Glomerular visceral epithelial cell (primary cell): ENCODE results near the gene ADM5.

Source experiments
- DNase-seq: peaks from one replicate; pipeline ENCODE4 v3.0.0-alpha.2; 2016; ENCODE audit errors: extremely low spot score

The ADM5 gene, protein sequence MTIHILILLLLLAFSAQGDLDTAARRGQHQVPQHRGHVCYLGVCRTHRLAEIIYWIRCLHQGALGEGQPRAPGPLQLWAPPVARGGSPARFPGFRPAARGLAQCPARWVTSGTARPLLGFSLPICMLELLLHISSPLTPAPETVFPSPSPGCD

DNA sequence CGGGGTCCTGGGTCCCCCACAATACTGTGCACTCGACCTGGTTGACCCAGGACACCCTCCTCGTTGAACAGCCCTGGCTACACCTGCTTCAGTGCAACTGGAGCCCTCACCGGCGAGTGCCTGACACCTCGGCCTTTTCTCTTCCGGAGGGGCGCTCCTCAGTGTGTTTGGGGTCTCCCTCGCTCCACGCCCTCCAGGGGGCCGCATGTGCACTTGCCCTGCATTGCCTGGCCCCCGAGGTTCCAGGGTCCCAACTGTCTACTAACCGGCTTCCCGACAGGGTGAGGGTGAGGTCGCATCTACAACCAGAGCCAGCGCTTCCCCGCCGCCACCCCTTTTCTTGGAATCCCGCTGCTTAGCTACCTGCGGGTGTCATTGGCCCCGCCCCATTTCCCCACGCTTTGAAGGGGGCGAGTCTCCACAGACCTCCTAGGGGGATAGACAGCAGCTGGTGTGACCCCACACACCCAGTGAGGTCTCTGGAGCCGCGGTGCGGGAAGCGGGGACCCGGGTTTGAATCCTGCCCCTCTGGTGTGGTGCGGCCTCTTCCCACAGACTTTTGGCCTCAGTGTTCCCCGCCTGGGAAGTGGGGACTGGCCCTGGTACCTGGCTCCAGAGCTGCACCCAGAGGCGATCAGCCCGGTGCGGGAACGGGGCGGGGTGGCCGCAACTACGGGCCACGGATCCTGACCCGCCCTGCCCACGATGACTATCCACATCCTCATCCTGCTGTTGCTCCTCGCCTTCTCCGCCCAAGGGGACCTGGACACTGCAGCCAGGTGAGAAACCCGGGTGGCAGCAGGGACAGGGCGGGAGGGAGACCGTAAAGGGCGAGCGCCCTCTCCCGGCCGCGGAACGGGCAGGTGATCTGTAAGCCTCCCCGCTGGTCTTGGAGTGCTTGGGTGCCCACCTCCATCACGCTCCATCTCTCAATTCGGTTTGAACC, at the start of gene ADM5:
TSS of gene ADM5 (plus strand) at position 462 of the 946 bp plus-strand sequence. CDS start at position 706, 244 bp downstream.
- DNase-seq, result no peak

DNA sequence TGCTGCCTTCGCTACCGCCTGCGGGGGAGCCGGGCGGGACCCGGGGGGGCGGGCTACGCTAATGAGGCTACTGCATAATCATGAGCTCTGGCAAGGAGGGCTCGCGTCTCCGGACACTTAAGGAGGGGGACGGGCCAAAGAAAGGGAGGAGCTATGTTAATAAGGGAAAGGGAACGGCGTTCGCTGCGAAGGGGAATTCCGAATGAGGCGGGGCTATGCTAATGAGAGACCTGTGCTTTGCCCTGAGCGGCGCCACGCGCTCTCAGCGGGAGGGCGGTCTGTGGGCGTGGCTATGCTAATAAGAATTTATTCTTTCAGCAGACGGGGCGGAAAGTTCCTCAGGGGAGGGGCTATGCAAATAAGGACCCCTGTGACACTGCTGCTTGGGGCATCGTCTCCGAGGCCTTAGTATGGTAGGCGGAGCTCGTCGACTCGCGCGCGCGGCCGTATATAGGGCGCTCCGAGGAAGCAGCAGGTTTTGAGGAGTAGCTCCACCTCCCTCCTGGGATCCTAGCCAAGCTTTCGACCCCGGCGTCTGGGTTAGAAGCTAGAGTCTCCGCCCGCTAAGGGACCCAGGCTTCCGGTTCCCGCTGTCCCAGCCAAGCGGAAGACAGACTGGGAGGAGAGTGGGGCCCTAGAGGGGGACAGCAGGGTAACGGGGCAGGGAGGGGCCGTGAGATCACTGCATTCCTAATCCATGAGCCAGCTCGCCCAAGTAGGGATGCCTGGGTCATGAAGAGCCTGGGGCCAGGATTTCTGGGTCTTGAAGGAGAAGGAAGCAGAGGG, 49.1 kb upstream of the ADM5 start, which contains the start of gene RRAS:
TSS of gene RRAS (minus strand) at position 31 of the 786 bp plus-strand sequence. CDS start 45 bp downstream, outside the sequence.
- peak; percentile 100 for DNase-seq

- DNase-seq, result peak; percentile 100
Measured at GRCh38 chr19:49641688-49642491, 47.5 kb upstream of the ADM5 start, which contains the start of gene SCAF1. Gene SCAF1 (plus strand): TSS chr19:49642209. CDS start chr19:49645027, 2,818 bp downstream.

GRCh38 chr19:49642492-49643035, 46.8 kb upstream of the ADM5 start:
- no peak for DNase-seq

GRCh38 chr19:49643466-49643865, 45.9 kb upstream of the ADM5 start:
- no peak for DNase-seq

DNA sequence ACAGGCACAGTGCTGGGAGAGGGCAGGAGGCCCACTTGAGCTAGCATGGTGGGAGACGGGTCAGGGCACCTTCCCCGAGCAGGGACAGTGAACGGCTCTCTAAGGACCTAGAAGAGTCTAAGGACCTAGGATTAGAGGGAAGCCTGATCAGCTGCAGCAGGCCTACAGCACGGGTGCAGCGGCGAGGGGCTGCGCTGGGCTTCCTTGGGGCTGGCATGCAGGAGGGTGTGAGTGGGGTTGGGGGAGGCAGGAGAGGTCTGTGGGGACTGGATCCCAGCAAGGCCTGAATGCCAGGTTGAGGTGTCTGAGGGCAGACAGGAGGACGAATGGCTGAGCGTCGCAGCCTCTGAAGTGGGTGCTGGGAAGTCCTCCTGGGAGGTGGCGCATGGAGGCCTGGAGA, 43.8 kb upstream of the ADM5 start:
- no peak for DNase-seq

DNA sequence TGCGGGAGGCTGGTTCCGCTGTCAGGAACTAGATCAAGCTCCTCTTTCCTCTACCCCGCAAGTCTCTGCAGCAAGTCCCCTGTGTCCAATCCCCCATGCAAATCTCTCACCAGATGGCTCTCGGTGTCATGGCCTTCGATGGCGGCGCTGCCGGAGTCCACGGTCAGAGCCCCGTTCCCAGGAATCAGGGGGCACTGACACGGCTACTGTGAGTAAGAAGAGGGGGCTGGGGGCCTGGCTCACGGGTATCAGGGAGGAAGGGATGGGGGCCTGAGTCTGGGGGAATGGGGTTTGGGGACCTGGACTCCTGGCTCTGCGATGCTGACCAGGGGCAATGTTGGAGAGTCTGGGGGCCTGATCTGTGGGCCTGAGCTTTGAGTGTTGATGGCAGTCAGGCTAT, 43.4 kb upstream of the ADM5 start:
- DNase-seq, result no peak

- no peak for DNase-seq
Measured at GRCh38 chr19:49646586-49646985, 42.8 kb upstream of the ADM5 start.

- no peak for DNase-seq
Measured at GRCh38 chr19:49651029-49651819, 38.2 kb upstream of the ADM5 start.

- DNase-seq, result no peak
Measured at GRCh38 chr19:49651820-49652550, 37.4 kb upstream of the ADM5 start.

DNA sequence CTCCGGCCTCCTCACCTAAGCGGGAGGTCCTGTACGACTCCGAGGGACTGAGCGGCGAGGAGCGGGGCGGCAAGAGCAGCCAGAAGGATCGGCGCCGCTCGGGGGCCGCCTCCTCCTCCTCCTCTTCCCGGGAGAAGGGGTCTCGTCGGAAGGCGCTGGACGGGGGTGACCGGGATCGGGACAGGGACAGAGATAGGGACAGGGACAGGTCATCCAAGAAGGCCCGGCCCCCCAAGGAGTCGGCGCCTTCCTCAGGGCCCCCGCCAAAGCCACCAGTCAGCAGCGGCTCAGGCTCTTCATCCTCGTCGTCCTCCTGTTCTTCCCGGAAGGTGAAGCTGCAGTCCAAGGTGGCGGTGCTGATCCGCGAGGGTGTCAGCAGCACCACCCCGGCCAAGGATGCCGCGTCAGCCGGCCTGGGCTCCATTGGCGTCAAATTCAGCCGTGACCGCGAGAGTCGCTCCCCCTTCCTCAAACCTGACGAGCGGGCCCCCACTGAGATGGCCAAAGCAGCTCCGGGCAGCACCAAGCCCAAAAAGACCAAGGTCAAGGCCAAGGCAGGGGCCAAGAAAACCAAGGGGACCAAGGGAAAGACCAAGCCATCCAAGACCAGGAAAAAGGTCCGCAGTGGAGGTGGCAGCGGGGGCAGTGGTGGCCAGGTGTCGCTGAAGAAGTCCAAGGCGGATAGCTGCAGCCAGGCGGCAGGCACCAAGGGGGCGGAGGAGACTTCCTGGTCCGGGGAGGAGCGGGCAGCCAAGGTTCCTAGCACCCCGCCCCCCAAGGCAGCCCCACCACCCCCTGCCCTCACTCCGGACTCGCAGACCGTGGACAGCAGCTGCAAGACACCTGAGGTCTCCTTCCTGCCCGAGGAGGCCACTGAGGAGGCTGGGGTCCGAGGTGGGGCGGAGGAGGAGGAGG, 36.6 kb upstream of the ADM5 start:
- DNase-seq, result no peak

DNA sequence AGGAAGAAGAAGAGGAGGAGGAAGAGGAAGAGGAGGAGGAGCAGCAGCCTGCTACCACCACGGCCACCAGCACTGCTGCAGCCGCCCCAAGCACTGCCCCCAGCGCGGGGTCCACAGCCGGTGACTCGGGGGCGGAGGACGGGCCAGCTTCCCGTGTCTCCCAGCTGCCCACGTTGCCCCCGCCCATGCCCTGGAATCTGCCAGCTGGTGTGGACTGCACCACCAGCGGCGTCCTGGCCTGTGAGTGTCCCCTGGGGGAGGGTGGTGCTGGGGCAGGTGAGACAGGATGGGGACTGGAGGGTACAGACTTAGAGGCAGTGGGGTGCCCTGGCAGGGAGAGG, 36.0 kb upstream of the ADM5 start:
- no peak for DNase-seq

DNA sequence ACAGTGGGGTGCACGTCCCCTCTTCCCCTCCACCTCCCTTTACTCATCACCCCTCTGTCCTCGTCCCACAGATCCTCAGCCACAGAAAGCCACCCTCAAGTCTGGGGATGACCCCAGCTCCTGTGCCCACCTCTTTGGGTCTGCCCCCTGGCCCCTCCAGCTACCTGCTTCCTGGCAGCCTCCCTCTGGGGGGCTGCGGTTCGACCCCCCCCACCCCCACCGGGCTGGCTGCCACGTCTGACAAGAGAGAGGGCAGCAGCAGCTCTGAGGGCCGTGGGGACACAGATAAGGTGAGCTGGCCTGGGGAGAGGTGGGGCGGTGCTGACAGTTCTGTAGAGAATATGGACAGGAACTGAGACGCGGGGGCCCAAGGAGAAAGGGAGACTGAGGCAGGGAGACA, 34.8 kb upstream of the ADM5 start:
- DNase-seq, result no peak

GRCh38 chr19:49655570-49656455, 33.6 kb upstream of the ADM5 start:
- DNase-seq, result no peak

- no peak for DNase-seq
Measured at GRCh38 chr19:49656456-49657109, 32.8 kb upstream of the ADM5 start.

- DNase-seq, result no peak
Measured at GRCh38 chr19:49657493-49658138, 31.8 kb upstream of the ADM5 start.
